K562 (cell line): ENCODE data around the gene BLTP2. TPM values are rescaled to one million over a fixed set of nuclear protein-coding genes. Genes with fewer than 3 reads are reported as not detected.
A peak's percentile ranks its signal among the peaks of the same experiment; 100 is the strongest.

Source experiments
- KLF13 ChIP-seq: fragments of 450-650 bp; IDR thresholded peaks from 2 replicates; pipeline ENCODE4 v1.6.1; 2016; ENCODE audit warnings: missing genetic modification characterization, low read depth, mild to moderate bottlenecking, missing compliant biosample characterization, moderate library complexity, borderline replicate concordance
- LEF1 ChIP-seq: fragments of 450-650 bp; IDR thresholded peaks from 2 replicates; pipeline ENCODE4 v1.6.1; 2016; ENCODE audit warnings: mild to moderate bottlenecking
- MEIS2 ChIP-seq: fragments of 450-650 bp; IDR thresholded peaks from 2 replicates; pipeline ENCODE4 v1.6.1; 2014; ENCODE audit warnings: mild to moderate bottlenecking; ENCODE audit not compliant: partially characterized antibody
- MTA3 ChIP-seq: fragments of 450-650 bp; formaldehyde crosslinking; IDR thresholded peaks from 2 replicates; pipeline ENCODE4 v1.6.1; 2017; ENCODE audit warnings: mild to moderate bottlenecking, borderline replicate concordance
- POLR2AphosphoS5 ChIP-seq: IDR thresholded peaks from 2 replicates; pipeline ENCODE4 v1.6.1; 2011; ENCODE audit warnings: mild to moderate bottlenecking, low read depth, low read length, moderate library complexity; ENCODE audit not compliant: control insufficient read depth, insufficient read depth
- TAF1 ChIP-seq: IDR thresholded peaks from 2 replicates; pipeline ENCODE4 v1.6.1; 2011; ENCODE audit warnings: mild to moderate bottlenecking, low read length, moderate library complexity; ENCODE audit not compliant: insufficient read depth, control insufficient read depth, severe bottlenecking; ENCODE audit errors: extremely low read depth
- ZNF431 ChIP-seq: sonication (generic); formaldehyde crosslinking; IDR thresholded peaks from 2 replicates; pipeline ENCODE4 v1.8.0; 2022; ENCODE audit warnings: mild to moderate bottlenecking, missing genetic modification reagents
- polyA plus RNA-seq, 8 experiments: library from polyadenylated mRNA; depleted of rRNA in 4 of 8; stranded (reverse) in 5 of 8; unstranded in 3 of 8; fragments of >200 nt; fragmentation: Nextera tagmentation in 2 of 8; fragmentation: Illumina TruSeq in 1 of 8; extraction: Ambion mirVana in 2 of 8; extraction: Trizol in 1 of 8; gene quantifications; 2 replicates each; pipeline versions ENCODE4 v1.2.1 to v1.2.3, GENCODE V29; 2011 to 2014; ENCODE audit warnings: inconsistent platforms in 1 of 8, missing spikeins in 1 of 8
- total RNA-seq, 7 experiments: library from RNA; depleted of rRNA in 6 of 7; stranded (reverse); fragments of >200 nt in 6 of 7; fragmentation: Illumina TruSeq in 2 of 7; extraction: Trizol in 2 of 7; gene quantifications; 2 replicates each; pipeline versions ENCODE4 v1.2.1 to v1.2.3, GENCODE V29; 2011 to 2021; ENCODE audit warnings: low replicate concordance in 1 of 7
- TF ChIP-seq, protein P1 (sequence below): fragments of 150-350 bp; conservative IDR thresholded peaks from 2 replicates; pipeline ENCODE4 v1.6.1; 2014; ENCODE audit warnings: low read length
- TF ChIP-seq, protein P2 (sequence below): conservative IDR thresholded peaks from 2 replicates; pipeline ENCODE4 v1.6.1; 2011; ENCODE audit warnings: low read depth, mild to moderate bottlenecking, low read length; ENCODE audit not compliant: control insufficient read depth
- TF ChIP-seq, protein P3 (sequence below), 2 experiments: IDR thresholded peaks; 2 replicates each; pipeline ENCODE4 v1.6.1; 2011; ENCODE audit warnings: borderline replicate concordance in 1 of 2, control low read depth in 1 of 2, low read depth in 1 of 2, low read length in 1 of 2, mild to moderate bottlenecking in 1 of 2, mixed read lengths in 1 of 2, moderate library complexity in 1 of 2; ENCODE audit not compliant: insufficient read depth in 1 of 2, insufficient read length in 1 of 2, poor library complexity in 1 of 2, severe bottlenecking in 1 of 2; ENCODE audit errors: extremely low read depth in 1 of 2
- TF ChIP-seq, protein P4 (sequence below): fragments of 250-450 bp; sonication (Bioruptor Pico); IDR thresholded peaks from 2 replicates; pipeline ENCODE4 v1.8.0; 2022; ENCODE audit warnings: inconsistent platforms, mild to moderate bottlenecking, moderate library complexity, borderline replicate concordance
- TF ChIP-seq, protein P5 (sequence below): fragments of 250-450 bp; sonication (Bioruptor Pico); IDR thresholded peaks from 2 replicates; pipeline ENCODE4 v1.4.0; 2020; ENCODE audit warnings: mild to moderate bottlenecking
- TF ChIP-seq, protein P6 (sequence below), 3 experiments: fragments of 200-800 bp in 1 of 3; fragments of 250-450 bp in 1 of 3; fragments of 450-650 bp in 1 of 3; sonication (Bioruptor Pico) in 1 of 3; sonication (Bioruptor generic) in 1 of 3; formaldehyde crosslinking in 1 of 3; IDR thresholded peaks; 2 replicates each; pipeline versions ENCODE4 v1.6.1 to v1.8.0; 2016 to 2022; ENCODE audit warnings: mild to moderate bottlenecking in 2 of 3, missing genetic modification characterization in 2 of 3, missing compliant biosample characterization in 1 of 3, moderate library complexity in 1 of 3

Gene BLTP2
- total and polyA plus RNA-seq, 9 of the 15 experiments (the other 6 are each of a cell fraction or from before 2014, with no cell fraction given): 14.7 to 174 (median 103) TPM

DNA sequence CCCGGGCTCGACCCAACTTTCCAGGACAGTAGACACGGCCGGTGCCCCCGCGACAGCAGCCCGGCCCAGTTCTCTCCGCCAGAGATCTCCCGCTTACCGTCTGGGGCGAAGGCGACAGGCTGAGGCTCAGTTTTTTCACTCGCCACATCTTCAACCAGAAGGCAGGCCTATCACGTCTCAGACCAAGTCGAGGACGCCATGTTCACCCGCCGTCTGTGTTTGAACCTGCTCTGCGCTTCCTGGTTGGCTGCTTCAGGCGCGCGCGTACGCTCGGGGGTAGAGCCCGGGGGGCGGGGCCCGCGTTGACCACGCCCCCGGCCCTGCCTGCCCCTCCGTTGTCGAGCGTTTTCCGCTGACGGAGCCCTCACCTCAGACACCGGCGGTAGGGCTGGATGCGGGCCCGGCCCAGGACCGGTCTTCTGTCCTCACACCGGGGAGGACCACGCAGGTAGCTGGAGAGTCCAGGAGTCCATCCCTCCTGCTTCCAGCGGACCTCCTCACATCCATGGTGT, 46.1 kb downstream of the BLTP2 start, which contains the start of gene SPAG5 (continued):
- TF ChIP-seq, protein P1, sequence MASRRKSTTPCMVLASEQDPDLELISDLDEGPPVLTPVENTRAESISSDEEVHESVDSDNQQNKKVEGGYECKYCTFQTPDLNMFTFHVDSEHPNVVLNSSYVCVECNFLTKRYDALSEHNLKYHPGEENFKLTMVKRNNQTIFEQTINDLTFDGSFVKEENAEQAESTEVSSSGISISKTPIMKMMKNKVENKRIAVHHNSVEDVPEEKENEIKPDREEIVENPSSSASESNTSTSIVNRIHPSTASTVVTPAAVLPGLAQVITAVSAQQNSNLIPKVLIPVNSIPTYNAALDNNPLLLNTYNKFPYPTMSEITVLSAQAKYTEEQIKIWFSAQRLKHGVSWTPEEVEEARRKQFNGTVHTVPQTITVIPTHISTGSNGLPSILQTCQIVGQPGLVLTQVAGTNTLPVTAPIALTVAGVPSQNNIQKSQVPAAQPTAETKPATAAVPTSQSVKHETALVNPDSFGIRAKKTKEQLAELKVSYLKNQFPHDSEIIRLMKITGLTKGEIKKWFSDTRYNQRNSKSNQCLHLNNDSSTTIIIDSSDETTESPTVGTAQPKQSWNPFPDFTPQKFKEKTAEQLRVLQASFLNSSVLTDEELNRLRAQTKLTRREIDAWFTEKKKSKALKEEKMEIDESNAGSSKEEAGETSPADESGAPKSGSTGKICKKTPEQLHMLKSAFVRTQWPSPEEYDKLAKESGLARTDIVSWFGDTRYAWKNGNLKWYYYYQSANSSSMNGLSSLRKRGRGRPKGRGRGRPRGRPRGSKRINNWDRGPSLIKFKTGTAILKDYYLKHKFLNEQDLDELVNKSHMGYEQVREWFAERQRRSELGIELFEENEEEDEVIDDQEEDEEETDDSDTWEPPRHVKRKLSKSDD: 0 out of 2 replicates have a peak, but pooled peaks have one; percentile 22
- TF ChIP-seq LEF1 (0 out of 2 replicates have a peak, but pooled peaks have one; percentile 12), KLF13 (tag) (no peak), TAF1 (peak; percentile 91), MTA3 (peak; percentile 45; the same call in 1 of the 2 replicates), MEIS2 (peak; percentile 28), ZNF431 (CRISPR knock-in tag) (0 out of 2 replicates have a peak, but pooled peaks have one; percentile 79), POLR2AphosphoS5 (peak; percentile 91)
- TF ChIP-seq, protein P2, sequence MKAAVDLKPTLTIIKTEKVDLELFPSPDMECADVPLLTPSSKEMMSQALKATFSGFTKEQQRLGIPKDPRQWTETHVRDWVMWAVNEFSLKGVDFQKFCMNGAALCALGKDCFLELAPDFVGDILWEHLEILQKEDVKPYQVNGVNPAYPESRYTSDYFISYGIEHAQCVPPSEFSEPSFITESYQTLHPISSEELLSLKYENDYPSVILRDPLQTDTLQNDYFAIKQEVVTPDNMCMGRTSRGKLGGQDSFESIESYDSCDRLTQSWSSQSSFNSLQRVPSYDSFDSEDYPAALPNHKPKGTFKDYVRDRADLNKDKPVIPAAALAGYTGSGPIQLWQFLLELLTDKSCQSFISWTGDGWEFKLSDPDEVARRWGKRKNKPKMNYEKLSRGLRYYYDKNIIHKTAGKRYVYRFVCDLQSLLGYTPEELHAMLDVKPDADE: peak; percentile 66; the same call in 1 of the 2 replicates
- TF ChIP-seq, protein P3, sequence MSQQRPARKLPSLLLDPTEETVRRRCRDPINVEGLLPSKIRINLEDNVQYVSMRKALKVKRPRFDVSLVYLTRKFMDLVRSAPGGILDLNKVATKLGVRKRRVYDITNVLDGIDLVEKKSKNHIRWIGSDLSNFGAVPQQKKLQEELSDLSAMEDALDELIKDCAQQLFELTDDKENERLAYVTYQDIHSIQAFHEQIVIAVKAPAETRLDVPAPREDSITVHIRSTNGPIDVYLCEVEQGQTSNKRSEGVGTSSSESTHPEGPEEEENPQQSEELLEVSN (IDR thresholded peaks at IDR 0.05; ENCODE audit: borderline replicate concordance in 1 of 2, extremely low read depth in 1 of 2, insufficient read depth in 1 of 2, insufficient read length in 1 of 2, low read depth in 1 of 2, low read length in 1 of 2, poor library complexity in 1 of 2, severe bottlenecking in 1 of 2): peak; percentile 38 to 57
- TF ChIP-seq, protein P4, sequence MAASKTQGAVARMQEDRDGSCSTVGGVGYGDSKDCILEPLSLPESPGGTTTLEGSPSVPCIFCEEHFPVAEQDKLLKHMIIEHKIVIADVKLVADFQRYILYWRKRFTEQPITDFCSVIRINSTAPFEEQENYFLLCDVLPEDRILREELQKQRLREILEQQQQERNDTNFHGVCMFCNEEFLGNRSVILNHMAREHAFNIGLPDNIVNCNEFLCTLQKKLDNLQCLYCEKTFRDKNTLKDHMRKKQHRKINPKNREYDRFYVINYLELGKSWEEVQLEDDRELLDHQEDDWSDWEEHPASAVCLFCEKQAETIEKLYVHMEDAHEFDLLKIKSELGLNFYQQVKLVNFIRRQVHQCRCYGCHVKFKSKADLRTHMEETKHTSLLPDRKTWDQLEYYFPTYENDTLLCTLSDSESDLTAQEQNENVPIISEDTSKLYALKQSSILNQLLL (CRISPR knock-in tag): no peak
- TF ChIP-seq, protein P5, sequence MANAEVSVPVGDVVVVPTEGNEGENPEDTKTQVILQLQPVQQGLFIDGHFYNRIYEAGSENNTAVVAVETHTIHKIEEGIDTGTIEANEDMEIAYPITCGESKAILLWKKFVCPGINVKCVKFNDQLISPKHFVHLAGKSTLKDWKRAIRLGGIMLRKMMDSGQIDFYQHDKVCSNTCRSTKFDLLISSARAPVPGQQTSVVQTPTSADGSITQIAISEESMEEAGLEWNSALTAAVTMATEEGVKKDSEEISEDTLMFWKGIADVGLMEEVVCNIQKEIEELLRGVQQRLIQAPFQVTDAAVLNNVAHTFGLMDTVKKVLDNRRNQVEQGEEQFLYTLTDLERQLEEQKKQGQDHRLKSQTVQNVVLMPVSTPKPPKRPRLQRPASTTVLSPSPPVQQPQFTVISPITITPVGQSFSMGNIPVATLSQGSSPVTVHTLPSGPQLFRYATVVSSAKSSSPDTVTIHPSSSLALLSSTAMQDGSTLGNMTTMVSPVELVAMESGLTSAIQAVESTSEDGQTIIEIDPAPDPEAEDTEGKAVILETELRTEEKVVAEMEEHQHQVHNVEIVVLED (CRISPR knock-in tag): peak; percentile 92
- TF ChIP-seq, protein P6, sequence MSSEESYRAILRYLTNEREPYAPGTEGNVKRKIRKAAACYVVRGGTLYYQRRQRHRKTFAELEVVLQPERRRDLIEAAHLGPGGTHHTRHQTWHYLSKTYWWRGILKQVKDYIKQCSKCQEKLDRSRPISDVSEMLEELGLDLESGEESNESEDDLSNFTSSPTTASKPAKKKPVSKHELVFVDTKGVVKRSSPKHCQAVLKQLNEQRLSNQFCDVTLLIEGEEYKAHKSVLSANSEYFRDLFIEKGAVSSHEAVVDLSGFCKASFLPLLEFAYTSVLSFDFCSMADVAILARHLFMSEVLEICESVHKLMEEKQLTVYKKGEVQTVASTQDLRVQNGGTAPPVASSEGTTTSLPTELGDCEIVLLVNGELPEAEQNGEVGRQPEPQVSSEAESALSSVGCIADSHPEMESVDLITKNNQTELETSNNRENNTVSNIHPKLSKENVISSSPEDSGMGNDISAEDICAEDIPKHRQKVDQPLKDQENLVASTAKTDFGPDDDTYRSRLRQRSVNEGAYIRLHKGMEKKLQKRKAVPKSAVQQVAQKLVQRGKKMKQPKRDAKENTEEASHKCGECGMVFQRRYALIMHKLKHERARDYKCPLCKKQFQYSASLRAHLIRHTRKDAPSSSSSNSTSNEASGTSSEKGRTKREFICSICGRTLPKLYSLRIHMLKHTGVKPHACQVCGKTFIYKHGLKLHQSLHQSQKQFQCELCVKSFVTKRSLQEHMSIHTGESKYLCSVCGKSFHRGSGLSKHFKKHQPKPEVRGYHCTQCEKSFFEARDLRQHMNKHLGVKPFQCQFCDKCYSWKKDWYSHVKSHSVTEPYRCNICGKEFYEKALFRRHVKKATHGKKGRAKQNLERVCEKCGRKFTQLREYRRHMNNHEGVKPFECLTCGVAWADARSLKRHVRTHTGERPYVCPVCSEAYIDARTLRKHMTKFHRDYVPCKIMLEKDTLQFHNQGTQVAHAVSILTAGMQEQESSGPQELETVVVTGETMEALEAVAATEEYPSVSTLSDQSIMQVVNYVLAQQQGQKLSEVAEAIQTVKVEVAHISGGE (CRISPR knock-in tag; IDR thresholded peaks at IDR 0.05): no peak
